ENCODE measurements around the gene DGCR2. TPM values are rescaled to one million over a fixed set of nuclear protein-coding genes. Genes with fewer than 3 reads are reported as not detected.

Gene DGCR2
- total and polyA plus RNA-seq, 2 of the 8 experiments (the other 6 are each of a cell fraction or from before 2014, with no cell fraction given), result 42.3 to 62.2 TPM

DNA sequence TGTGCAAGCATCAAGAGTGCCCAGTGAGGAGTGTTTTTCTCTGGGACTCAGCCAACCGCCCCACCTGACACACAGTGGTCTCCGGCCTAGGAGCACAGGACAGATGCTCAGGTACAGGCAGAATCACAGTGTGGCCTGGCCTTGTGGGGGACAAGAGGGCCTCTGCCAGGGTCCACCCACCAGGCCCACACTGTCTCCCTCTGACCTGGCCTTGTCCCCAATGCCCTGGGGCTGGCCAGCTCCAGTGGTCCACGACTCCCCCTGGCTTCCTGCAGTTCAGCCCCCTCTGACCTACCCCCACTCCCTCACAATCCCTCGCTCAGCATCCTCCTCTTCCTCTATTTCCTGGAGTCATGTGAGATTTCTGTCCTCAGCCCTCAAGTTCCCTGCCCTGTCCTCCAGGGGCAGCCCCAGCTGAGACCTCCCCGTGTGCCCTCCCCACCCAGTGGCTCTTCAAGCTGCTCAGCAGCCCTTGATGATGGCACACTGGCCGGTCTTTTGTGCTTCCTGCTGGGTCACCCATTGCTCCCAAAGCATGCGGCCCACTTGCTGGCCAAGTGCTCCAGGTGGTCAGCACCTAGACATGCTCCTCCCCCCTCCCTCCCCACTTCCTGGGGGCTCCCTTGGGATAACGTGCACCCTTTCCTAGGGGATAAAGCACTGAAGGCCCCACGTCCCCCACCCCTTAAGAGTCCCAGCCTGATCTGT is 10.6 kb upstream of the DGCR2 start:
- H3K18ac ChIP-seq (ENCODE audit: extremely low read depth, low read length), result no peak overlapping the region
- no peak overlapping the region for H3K23ac ChIP-seq (ENCODE audit: insufficient read length)
- H3K4ac ChIP-seq (replicated peaks; ENCODE audit: insufficient read length, low read depth, low read length), result no peak overlapping the region
- H2AK5ac ChIP-seq (ENCODE audit: low read depth, low read length), result no peak overlapping the region
- H3K4me2 ChIP-seq (ENCODE audit: insufficient read depth in 1 of 2, low read depth in 2 of 2, low read length in 2 of 2), result no peak overlapping the region
- H3K9ac ChIP-seq (replicated peaks in 1 of 4; ENCODE audit: extremely low read depth in 1 of 4, low read depth in 3 of 4, low read length in 3 of 4), result no peak overlapping the region
- H4K20me1 ChIP-seq (replicated peaks in 1 of 2; ENCODE audit: control insufficient read depth in 1 of 2, insufficient read depth in 2 of 2, low read length in 2 of 2), result peaks cover 3 to 4% of the 10 kb centered on the region in 2 experiments
- H3K14ac ChIP-seq (ENCODE audit: insufficient read length), result no peak overlapping the region
- no peaks in the 10 kb centered on the region for H3K9me3 ChIP-seq (ENCODE audit: insufficient read depth in 2 of 2, low read depth in 1 of 2, low read length in 1 of 2)
- no peak overlapping the region for H2BK12ac ChIP-seq (ENCODE audit: low read depth, low read length)
- DNase-seq (ENCODE audit: low read depth in 1 of 2, low spot score in 2 of 2) (no peak), FAIRE-seq (no peak)
- no peak overlapping the region for H4K91ac ChIP-seq (replicated peaks; ENCODE audit: insufficient read length, low read length)
- 0 out of 7 replicates have a peak, but pooled peaks cover 0 to 2% (median under 1%) of the 10 kb centered on the region in 4 experiments for H3K27me3 ChIP-seq (replicated peaks in 1 of 4; ENCODE audit: control insufficient read depth in 3 of 4, extremely low read depth in 1 of 4, insufficient read depth in 3 of 4, low read length in 3 of 4)
- H3K79me1 ChIP-seq (ENCODE audit: low read depth, low read length), result no peaks in the 10 kb centered on the region
- CTCF ChIA-PET (ENCODE audit: partially characterized antibody), result interaction anchor here (1.1 to 2.1 kb wide), 7 partner anchors 10 to 134 kb away, joined by 3 to 7 read pairs (median 4); partner anchors contain the start of genes DGCR2 and ESS2
- no peak overlapping the region for H4K5ac ChIP-seq (ENCODE audit: insufficient read length, low read depth, low read length)
- no peak overlapping the region for H2BK15ac ChIP-seq (ENCODE audit: low read length)
- no peak overlapping the region for H2AFZ ChIP-seq (ENCODE audit: low read length)
- H2BK20ac ChIP-seq (ENCODE audit: low read length), result no peak overlapping the region
- no peaks in the 10 kb centered on the region for H3K23me2 ChIP-seq (ENCODE audit: low read depth, low read length)
- peaks cover 2 to 19% (median 7%) of the 10 kb centered on the region in 4 experiments; a peak in 5 of 8 replicates for H3K36me3 ChIP-seq (ENCODE audit: control insufficient read depth in 2 of 4, insufficient read depth in 4 of 4, low read length in 3 of 4)
- no peak overlapping the region for H3K56ac ChIP-seq (replicated peaks; ENCODE audit: insufficient read length, low read depth, low read length)
- no peaks in the 10 kb centered on the region for H3K79me2 ChIP-seq (ENCODE audit: control insufficient read depth in 1 of 2, insufficient read depth in 2 of 2, low read length in 2 of 2)
- no peak overlapping the region for H3K4me3 ChIP-seq (ENCODE audit: extremely low read depth in 1 of 4, insufficient read depth in 2 of 4, low read depth in 3 of 4, low read length in 4 of 4)
- no peak overlapping the region for H2BK5ac ChIP-seq (ENCODE audit: low read depth, low read length)
- 89% methylated on average over 8 of the region's 9 CpGs; no CpG with 5 or more reads in 1 of the 2 experiments for WGBS, 2 experiments (ENCODE audit: extremely low coverage in 1 of 2, insufficient coverage in 1 of 2, insufficient read length in 1 of 2, insufficient replicate concordance in 2 of 2, low coverage in 1 of 2, low lambda C conversion rate in 2 of 2, missing lambda C conversion rate in 1 of 2)
- POLR2A ChIA-PET (ENCODE audit: partially characterized antibody), result interaction anchor here (1.2 to 5.3 kb wide), 4 partner anchors 10 to 70 kb away, joined by 3 to 24 read pairs (median 10); partner anchors contain the start of genes DGCR2 and ESS2
- no peak overlapping the region for H4K8ac ChIP-seq (ENCODE audit: extremely low read depth, insufficient read depth, low read length)
- H3K27ac ChIP-seq (ENCODE audit: low read depth, low read length), result no peak overlapping the region
- no peaks in the 10 kb centered on the region for H3K4me1 ChIP-seq (replicated peaks in 1 of 4; ENCODE audit: control insufficient read depth in 3 of 4, insufficient read depth in 4 of 4, low read length in 3 of 4)
- H2BK120ac ChIP-seq (replicated peaks; ENCODE audit: low read depth, low read length), result no peak overlapping the region
- TF ChIP-seq GABPA (IDR thresholded peaks at IDR 0.05; ENCODE audit: borderline replicate concordance, insufficient read depth, low read length) (no peak), JUND (IDR thresholded peaks at IDR 0.05; ENCODE audit: low read length) (no peak), RBBP5 (IDR thresholded peaks at IDR 0.05; ENCODE audit: borderline replicate concordance, low read depth, low read length) (no peak), NANOG (IDR thresholded peaks at IDR 0.05; ENCODE audit: insufficient read depth, low read depth, low read length, poor library complexity, severe bottlenecking) (no peak), SUZ12 (IDR thresholded peaks at IDR 0.05; ENCODE audit: low read length) (no peak), EGR1 (IDR thresholded peaks at IDR 0.05; ENCODE audit: borderline replicate concordance, low read depth, low read length) (no peak), SP4 (IDR thresholded peaks at IDR 0.05; ENCODE audit: low read length) (no peak), RFX5 (IDR thresholded peaks at IDR 0.05; ENCODE audit: borderline replicate concordance, low read depth, low read length) (no peak), RXRA (IDR thresholded peaks at IDR 0.05; ENCODE audit: insufficient read depth, low read depth, low read length) (no peak), ZNF274 (IDR thresholded peaks at IDR 0.05; ENCODE audit: borderline replicate concordance, extremely low read depth, low read length) (no peak)
- TF ChIP-seq, protein P1, sequence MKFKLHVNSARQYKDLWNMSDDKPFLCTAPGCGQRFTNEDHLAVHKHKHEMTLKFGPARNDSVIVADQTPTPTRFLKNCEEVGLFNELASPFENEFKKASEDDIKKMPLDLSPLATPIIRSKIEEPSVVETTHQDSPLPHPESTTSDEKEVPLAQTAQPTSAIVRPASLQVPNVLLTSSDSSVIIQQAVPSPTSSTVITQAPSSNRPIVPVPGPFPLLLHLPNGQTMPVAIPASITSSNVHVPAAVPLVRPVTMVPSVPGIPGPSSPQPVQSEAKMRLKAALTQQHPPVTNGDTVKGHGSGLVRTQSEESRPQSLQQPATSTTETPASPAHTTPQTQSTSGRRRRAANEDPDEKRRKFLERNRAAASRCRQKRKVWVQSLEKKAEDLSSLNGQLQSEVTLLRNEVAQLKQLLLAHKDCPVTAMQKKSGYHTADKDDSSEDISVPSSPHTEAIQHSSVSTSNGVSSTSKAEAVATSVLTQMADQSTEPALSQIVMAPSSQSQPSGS (IDR thresholded peaks at IDR 0.05; ENCODE audit: low read length), result no peak

All from H1 (cell line).